ENCODE measurements around the gene TANK. TPM values are rescaled to one million over a fixed set of nuclear protein-coding genes. Genes with fewer than 3 reads are reported as not detected.
A peak's percentile ranks its signal among the peaks of the same experiment; 100 is the strongest.

The TANK gene
- total and polyA plus RNA-seq, 2 donors (not counting 1 experiment from before 2014, with no cell fraction given), result 96.4 to 104 TPM

- no peaks in the 10 kb centered on the region for H3K27me3 ChIP-seq (ENCODE audit: control insufficient read depth, insufficient read depth, low read length)
- H3K4me2 ChIP-seq (ENCODE audit: extremely low read depth, insufficient read depth, low read length), result no peak overlapping the region
- H2AFZ ChIP-seq (ENCODE audit: low read length), result no peak overlapping the region
- no peaks in the 10 kb centered on the region for H3K79me2 ChIP-seq (ENCODE audit: control insufficient read depth, insufficient read depth, low read length)
- TF ChIP-seq CTCF (conservative IDR thresholded peaks at IDR 0.05 in 1 of 2, IDR thresholded peaks at IDR 0.05 in 1 of 2; ENCODE audit: low read depth in 1 of 2, low read length in 2 of 2) (no peak), EZH2 (IDR thresholded peaks at IDR 0.05; ENCODE audit: low read length, missing control alignments) (no peak)
- H3K9ac ChIP-seq (ENCODE audit: insufficient read depth, low read length), result no peak overlapping the region
- H3K9me3 ChIP-seq (ENCODE audit: control insufficient read depth, insufficient read depth, low read depth, low read length), result no peaks in the 10 kb centered on the region
- H3K4me3 ChIP-seq (replicated peaks in 1 of 4; ENCODE audit: control extremely low read depth in 1 of 4, insufficient read depth in 1 of 4, low read depth in 3 of 4, low read length in 4 of 4), result peak overlapping the region in 1 of 4 experiments; percentile 15
- no peaks in the 10 kb centered on the region for H3K4me1 ChIP-seq (ENCODE audit: control insufficient read depth, extremely low read depth, insufficient read depth, low read length)
- no peaks in the 10 kb centered on the region for H4K20me1 ChIP-seq (ENCODE audit: control insufficient read depth, extremely low read depth, insufficient read depth, low read length)
- H3K27ac ChIP-seq (ENCODE audit: insufficient read depth, low read length), result no peak overlapping the region
- H3K36me3 ChIP-seq (ENCODE audit: control insufficient read depth, insufficient read depth, low read length), result no peaks in the 10 kb centered on the region
- DNase-seq (ENCODE audit: low read depth in 2 of 2), result no peak
Measured at GRCh38 chr2:161138429-161138828, 21.8 kb upstream of the TANK start.

- no peaks in the 10 kb centered on the region for H4K20me1 ChIP-seq (ENCODE audit: control insufficient read depth, extremely low read depth, insufficient read depth, low read length)
- H3K4me2 ChIP-seq (ENCODE audit: extremely low read depth, insufficient read depth, low read length), result no peak overlapping the region
- H3K4me3 ChIP-seq (replicated peaks in 1 of 4; ENCODE audit: control extremely low read depth in 1 of 4, insufficient read depth in 1 of 4, low read depth in 3 of 4, low read length in 4 of 4), result peak overlapping the region in 1 of 4 experiments; percentile 1
- no peaks in the 10 kb centered on the region for H3K79me2 ChIP-seq (ENCODE audit: control insufficient read depth, insufficient read depth, low read length)
- H2AFZ ChIP-seq (ENCODE audit: low read length), result no peak overlapping the region
- no peak overlapping the region for H3K27ac ChIP-seq (ENCODE audit: insufficient read depth, low read length)
- TF ChIP-seq CTCF (conservative IDR thresholded peaks at IDR 0.05 in 1 of 2, IDR thresholded peaks at IDR 0.05 in 1 of 2; ENCODE audit: low read depth in 1 of 2, low read length in 2 of 2) (no peak), EZH2 (IDR thresholded peaks at IDR 0.05; ENCODE audit: low read length, missing control alignments) (no peak)
- no peaks in the 10 kb centered on the region for H3K36me3 ChIP-seq (ENCODE audit: control insufficient read depth, insufficient read depth, low read length)
- no peaks in the 10 kb centered on the region for H3K27me3 ChIP-seq (ENCODE audit: control insufficient read depth, insufficient read depth, low read length)
- no peaks in the 10 kb centered on the region for H3K4me1 ChIP-seq (ENCODE audit: control insufficient read depth, extremely low read depth, insufficient read depth, low read length)
- no peak overlapping the region for H3K9ac ChIP-seq (ENCODE audit: insufficient read depth, low read length)
- peak; percentile 64 to 69 for DNase-seq (ENCODE audit: low read depth in 2 of 2)
- H3K9me3 ChIP-seq (ENCODE audit: control insufficient read depth, insufficient read depth, low read depth, low read length), result no peaks in the 10 kb centered on the region
Measured at GRCh38 chr2:161139098-161139987, 20.9 kb upstream of the TANK start.

GRCh38 chr2:161141033-161141432 lies 19.2 kb upstream of the TANK start:
- Histone ChIP-seq H3K4me1 (ENCODE audit: control insufficient read depth, extremely low read depth, insufficient read depth, low read length) (no peaks in the 10 kb centered on the region), H3K27me3 (ENCODE audit: control insufficient read depth, insufficient read depth, low read length) (no peaks in the 10 kb centered on the region), H3K4me3 (replicated peaks in 1 of 4; ENCODE audit: control extremely low read depth in 1 of 4, insufficient read depth in 1 of 4, low read depth in 3 of 4, low read length in 4 of 4) (no peak overlapping the region), H3K9ac (ENCODE audit: insufficient read depth, low read length) (no peak overlapping the region), H3K36me3 (ENCODE audit: control insufficient read depth, insufficient read depth, low read length) (no peaks in the 10 kb centered on the region), H3K4me2 (ENCODE audit: extremely low read depth, insufficient read depth, low read length) (no peak overlapping the region), H3K9me3 (ENCODE audit: control insufficient read depth, insufficient read depth, low read depth, low read length) (no peaks in the 10 kb centered on the region), H3K79me2 (ENCODE audit: control insufficient read depth, insufficient read depth, low read length) (no peaks in the 10 kb centered on the region), H2AFZ (ENCODE audit: low read length) (no peak overlapping the region), H3K27ac (ENCODE audit: insufficient read depth, low read length) (no peak overlapping the region), H4K20me1 (ENCODE audit: control insufficient read depth, extremely low read depth, insufficient read depth, low read length) (no peaks in the 10 kb centered on the region)
- no peak for TF ChIP-seq CTCF (conservative IDR thresholded peaks at IDR 0.05 in 1 of 2, IDR thresholded peaks at IDR 0.05 in 1 of 2; ENCODE audit: low read depth in 1 of 2, low read length in 2 of 2)
- no peak for TF ChIP-seq EZH2 (IDR thresholded peaks at IDR 0.05; ENCODE audit: low read length, missing control alignments)
- DNase-seq (ENCODE audit: low read depth in 2 of 2), result no peak

Measured in fibroblast of lung (primary cell).